ENCODE results near the gene PDZD8.

Gene PDZD8

GRCh38 chr10:117261501-117261900 is 113.7 kb downstream of the PDZD8 start:
- no peak overlapping the region for H2BK120ac ChIP-seq (ENCODE audit: low read depth, low read length)
- H2BK15ac ChIP-seq (ENCODE audit: low read length), result no peak overlapping the region
- H3K4me1 ChIP-seq (ENCODE audit: control insufficient read depth in 2 of 2, insufficient read depth in 1 of 2, low read depth in 1 of 2, low read length in 2 of 2), result peaks cover 4 to 14% of the 10 kb centered on the region in 2 donors
- H2AFZ ChIP-seq (ENCODE audit: low read length), result no peak overlapping the region
- DNase-seq (ENCODE audit: low spot score), result no peak
- no CpG with 5 or more reads among the region's 3 CpGs for WGBS, 2 donors (ENCODE audit: extremely low coverage in 2 of 2, insufficient read length in 2 of 2, insufficient replicate concordance in 1 of 2)
- no peak overlapping the region for H2AK5ac ChIP-seq (ENCODE audit: low read depth, low read length)
- H3K4me3 ChIP-seq (ENCODE audit: low read length in 2 of 2), result no peak overlapping the region
- H3K36me3 ChIP-seq (replicated peaks in 1 of 2; ENCODE audit: control insufficient read depth in 2 of 2, insufficient read depth in 2 of 2, low read length in 2 of 2), result no peaks in the 10 kb centered on the region
- H3K23ac ChIP-seq (ENCODE audit: low read depth, low read length, poor library complexity), result no peak overlapping the region
- H4K8ac ChIP-seq (ENCODE audit: low read depth, low read length), result no peak overlapping the region
- no peaks in the 10 kb centered on the region for H3K79me1 ChIP-seq (ENCODE audit: low read depth, low read length)
- H4K91ac ChIP-seq (ENCODE audit: low read depth, low read length, poor library complexity), result no peak overlapping the region
- no peak overlapping the region for H3K4me2 ChIP-seq (ENCODE audit: insufficient read depth, low read length, poor library complexity, severe bottlenecking)
- H3K27ac ChIP-seq (replicated peaks; ENCODE audit: low read length), result no peak overlapping the region
- H2BK12ac ChIP-seq (ENCODE audit: low read length), result no peak overlapping the region
- peaks cover 0 to 13% (median 0%) of the 10 kb centered on the region in 3 experiments for H3K27me3 ChIP-seq (ENCODE audit: control insufficient read depth in 3 of 3, insufficient read depth in 3 of 3, low read depth in 1 of 3, low read length in 3 of 3)
- no peak overlapping the region for H3K14ac ChIP-seq (ENCODE audit: low read length)
- H3K18ac ChIP-seq (ENCODE audit: low read length), result no peak overlapping the region
- H3K4ac ChIP-seq (ENCODE audit: low read length), result no peak overlapping the region
- H3K9me3 ChIP-seq (replicated peaks in 1 of 2; ENCODE audit: control insufficient read depth in 2 of 2, insufficient read depth in 1 of 2, low read depth in 1 of 2, low read length in 2 of 2), result no peaks in the 10 kb centered on the region
- H3K9ac ChIP-seq (ENCODE audit: low read depth, low read length, poor library complexity), result no peak overlapping the region
- H2BK5ac ChIP-seq (ENCODE audit: low read length), result no peak overlapping the region

GRCh38 chr10:117260084-117260483 is 115.2 kb downstream of the PDZD8 start:
- Histone ChIP-seq H3K27me3 (ENCODE audit: control insufficient read depth in 3 of 3, insufficient read depth in 3 of 3, low read depth in 1 of 3, low read length in 3 of 3) (peaks cover 0 to 13% (median 0%) of the 10 kb centered on the region in 3 experiments), H3K27ac (replicated peaks; ENCODE audit: low read length) (no peak overlapping the region), H2BK15ac (ENCODE audit: low read length) (no peak overlapping the region), H2BK12ac (ENCODE audit: low read length) (no peak overlapping the region), H3K14ac (ENCODE audit: low read length) (no peak overlapping the region), H3K36me3 (replicated peaks in 1 of 2; ENCODE audit: control insufficient read depth in 2 of 2, insufficient read depth in 2 of 2, low read length in 2 of 2) (no peaks in the 10 kb centered on the region), H2BK5ac (ENCODE audit: low read length) (no peak overlapping the region), H3K79me1 (ENCODE audit: low read depth, low read length) (no peaks in the 10 kb centered on the region), H3K4ac (ENCODE audit: low read length) (no peak overlapping the region), H2AFZ (ENCODE audit: low read length) (peak overlapping the region; percentile 33), H3K18ac (ENCODE audit: low read length) (no peak overlapping the region), H3K4me1 (ENCODE audit: control insufficient read depth in 2 of 2, insufficient read depth in 1 of 2, low read depth in 1 of 2, low read length in 2 of 2) (peaks cover 4 to 15% of the 10 kb centered on the region in 2 donors), H2BK120ac (ENCODE audit: low read depth, low read length) (no peak overlapping the region), H3K4me3 (ENCODE audit: low read length in 2 of 2) (no peak overlapping the region), H4K91ac (ENCODE audit: low read depth, low read length, poor library complexity) (no peak overlapping the region), H3K9ac (ENCODE audit: low read depth, low read length, poor library complexity) (no peak overlapping the region), H3K4me2 (ENCODE audit: insufficient read depth, low read length, poor library complexity, severe bottlenecking) (no peak overlapping the region), H3K23ac (ENCODE audit: low read depth, low read length, poor library complexity) (no peak overlapping the region), H2AK5ac (ENCODE audit: low read depth, low read length) (no peak overlapping the region), H3K9me3 (replicated peaks in 1 of 2; ENCODE audit: control insufficient read depth in 2 of 2, insufficient read depth in 1 of 2, low read depth in 1 of 2, low read length in 2 of 2) (no peaks in the 10 kb centered on the region), H4K8ac (ENCODE audit: low read depth, low read length) (no peak overlapping the region)
- WGBS, 2 donors (ENCODE audit: extremely low coverage in 2 of 2, insufficient read length in 2 of 2, insufficient replicate concordance in 1 of 2), result no CpG with 5 or more reads among the region's 4 CpGs
- no peak for DNase-seq (ENCODE audit: low spot score)

GRCh38 chr10:117259279-117259678 is 116.0 kb downstream of the PDZD8 start:
- Histone ChIP-seq H2AK5ac (ENCODE audit: low read depth, low read length) (no peak overlapping the region), H2BK15ac (ENCODE audit: low read length) (no peak overlapping the region), H3K9me3 (replicated peaks in 1 of 2; ENCODE audit: control insufficient read depth in 2 of 2, insufficient read depth in 1 of 2, low read depth in 1 of 2, low read length in 2 of 2) (no peaks in the 10 kb centered on the region), H4K8ac (ENCODE audit: low read depth, low read length) (no peak overlapping the region), H2BK5ac (ENCODE audit: low read length) (no peak overlapping the region), H3K4me3 (ENCODE audit: low read length in 2 of 2) (no peak overlapping the region), H2BK120ac (ENCODE audit: low read depth, low read length) (no peak overlapping the region), H3K4me2 (ENCODE audit: insufficient read depth, low read length, poor library complexity, severe bottlenecking) (no peak overlapping the region), H2AFZ (ENCODE audit: low read length) (no peak overlapping the region), H3K14ac (ENCODE audit: low read length) (no peak overlapping the region), H3K36me3 (replicated peaks in 1 of 2; ENCODE audit: control insufficient read depth in 2 of 2, insufficient read depth in 2 of 2, low read length in 2 of 2) (no peaks in the 10 kb centered on the region), H3K9ac (ENCODE audit: low read depth, low read length, poor library complexity) (no peak overlapping the region), H3K79me1 (ENCODE audit: low read depth, low read length) (no peaks in the 10 kb centered on the region), H4K91ac (ENCODE audit: low read depth, low read length, poor library complexity) (no peak overlapping the region), H3K4ac (ENCODE audit: low read length) (no peak overlapping the region), H3K23ac (ENCODE audit: low read depth, low read length, poor library complexity) (no peak overlapping the region), H3K27me3 (ENCODE audit: control insufficient read depth in 3 of 3, insufficient read depth in 3 of 3, low read depth in 1 of 3, low read length in 3 of 3) (peaks cover 0 to 13% (median 0%) of the 10 kb centered on the region in 3 experiments), H3K18ac (ENCODE audit: low read length) (no peak overlapping the region), H3K4me1 (ENCODE audit: control insufficient read depth in 2 of 2, insufficient read depth in 1 of 2, low read depth in 1 of 2, low read length in 2 of 2) (peaks cover 10 to 22% of the 10 kb centered on the region in 2 donors), H3K27ac (replicated peaks; ENCODE audit: low read length) (no peak overlapping the region), H2BK12ac (ENCODE audit: low read length) (no peak overlapping the region)
- no CpG with 5 or more reads among the region's 3 CpGs for WGBS, 2 donors (ENCODE audit: extremely low coverage in 2 of 2, insufficient read length in 2 of 2, insufficient replicate concordance in 1 of 2)
- DNase-seq (ENCODE audit: low spot score), result no peak

- Histone ChIP-seq H3K4me1 (ENCODE audit: control insufficient read depth in 2 of 2, insufficient read depth in 1 of 2, low read depth in 1 of 2, low read length in 2 of 2) (peaks cover 10 to 22% of the 10 kb centered on the region in 2 donors), H3K36me3 (replicated peaks in 1 of 2; ENCODE audit: control insufficient read depth in 2 of 2, insufficient read depth in 2 of 2, low read length in 2 of 2) (no peaks in the 10 kb centered on the region), H3K9ac (ENCODE audit: low read depth, low read length, poor library complexity) (no peak overlapping the region), H2BK5ac (ENCODE audit: low read length) (no peak overlapping the region), H2AK5ac (ENCODE audit: low read depth, low read length) (no peak overlapping the region), H3K23ac (ENCODE audit: low read depth, low read length, poor library complexity) (no peak overlapping the region), H3K9me3 (replicated peaks in 1 of 2; ENCODE audit: control insufficient read depth in 2 of 2, insufficient read depth in 1 of 2, low read depth in 1 of 2, low read length in 2 of 2) (no peaks in the 10 kb centered on the region), H3K27me3 (ENCODE audit: control insufficient read depth in 3 of 3, insufficient read depth in 3 of 3, low read depth in 1 of 3, low read length in 3 of 3) (peaks cover 0 to 12% (median 0%) of the 10 kb centered on the region in 3 experiments), H3K79me1 (ENCODE audit: low read depth, low read length) (no peaks in the 10 kb centered on the region), H2BK15ac (ENCODE audit: low read length) (no peak overlapping the region), H4K8ac (ENCODE audit: low read depth, low read length) (no peak overlapping the region), H3K4ac (ENCODE audit: low read length) (no peak overlapping the region), H2BK12ac (ENCODE audit: low read length) (no peak overlapping the region), H2AFZ (ENCODE audit: low read length) (no peak overlapping the region), H3K4me3 (ENCODE audit: low read length in 2 of 2) (no peak overlapping the region), H3K4me2 (ENCODE audit: insufficient read depth, low read length, poor library complexity, severe bottlenecking) (no peak overlapping the region), H2BK120ac (ENCODE audit: low read depth, low read length) (no peak overlapping the region), H3K27ac (replicated peaks; ENCODE audit: low read length) (no peak overlapping the region), H4K91ac (ENCODE audit: low read depth, low read length, poor library complexity) (no peak overlapping the region), H3K14ac (ENCODE audit: low read length) (no peak overlapping the region), H3K18ac (ENCODE audit: low read length) (no peak overlapping the region)
- DNase-seq (ENCODE audit: low spot score), result no peak
- WGBS, 2 donors (ENCODE audit: extremely low coverage in 2 of 2, insufficient read length in 2 of 2, insufficient replicate concordance in 1 of 2), result no CpG with 5 or more reads among the region's 3 CpGs
Measured at GRCh38 chr10:117257721-117258120, 117.5 kb downstream of the PDZD8 start.
